ENCODE measurements around the gene MIA3. TPM values are rescaled to one million over a fixed set of nuclear protein-coding genes. Genes with fewer than 3 reads are reported as not detected.
A peak's percentile ranks its signal among the peaks of the same experiment; 100 is the strongest.

The MIA3 gene
- total RNA-seq, 1 donor from 2014 or later, result 48.5 TPM

GRCh38 chr1:222712253-222713090 is 94.6 kb downstream of the MIA3 start, which contains the start of the genes AIDA and BROX:
AIDA (minus strand) TSS chr1:222712491; CDS start chr1:222712317, 174 bp downstream.
BROX (plus strand) TSS chr1:222712564; CDS start chr1:222715700, 3,136 bp downstream.
- no peak for TF ChIP-seq CTCF (IDR thresholded peaks at IDR 0.05; ENCODE audit: unreplicated experiment)
- Mint-ChIP-seq H3K4me3 (ENCODE audit: unreplicated experiment) (peak within 1 kb of the TSS; percentile 100), H3K4me1 (ENCODE audit: unreplicated experiment) (peaks cover 23% of the 10 kb centered on the region), H3K27ac (ENCODE audit: unreplicated experiment) (peak within 1 kb of the TSS; percentile 97), H3K36me3 (ENCODE audit: low read depth, unreplicated experiment) (peaks cover 12% of the 10 kb centered on the region), H3K27me3 (ENCODE audit: unreplicated experiment) (peaks cover 17% of the 10 kb centered on the region), H3K9me3 (ENCODE audit: unreplicated experiment) (no peaks in the 10 kb centered on the region)
- peak; percentile 97 for DNase-seq (ENCODE audit: low spot score)

GRCh38 chr1:222713091-222713961 is 95.4 kb downstream of the MIA3 start:
- H3K4me1 Mint-ChIP-seq (ENCODE audit: unreplicated experiment), result peaks cover 23% of the 10 kb centered on the region
- H3K27ac Mint-ChIP-seq (ENCODE audit: unreplicated experiment), result peak overlapping the region; percentile 97
- peak; percentile 87 for DNase-seq (ENCODE audit: low spot score)
- no peak for TF ChIP-seq CTCF (IDR thresholded peaks at IDR 0.05; ENCODE audit: unreplicated experiment)
- peaks cover 8% of the 10 kb centered on the region for H3K36me3 Mint-ChIP-seq (ENCODE audit: low read depth, unreplicated experiment)
- no peaks in the 10 kb centered on the region for H3K9me3 Mint-ChIP-seq (ENCODE audit: unreplicated experiment)
- peaks cover 17% of the 10 kb centered on the region for H3K27me3 Mint-ChIP-seq (ENCODE audit: unreplicated experiment)
- peak overlapping the region; percentile 100 for H3K4me3 Mint-ChIP-seq (ENCODE audit: unreplicated experiment)

GRCh38 chr1:222716393-222716792 is 98.5 kb downstream of the MIA3 start:
- no peak for DNase-seq (ENCODE audit: low spot score)
- H3K4me1 Mint-ChIP-seq (ENCODE audit: unreplicated experiment), result peaks cover 13% of the 10 kb centered on the region
- no peaks in the 10 kb centered on the region for H3K9me3 Mint-ChIP-seq (ENCODE audit: unreplicated experiment)
- no peak overlapping the region for H3K4me3 Mint-ChIP-seq (ENCODE audit: unreplicated experiment)
- peaks cover 11% of the 10 kb centered on the region for H3K36me3 Mint-ChIP-seq (ENCODE audit: low read depth, unreplicated experiment)
- no peak overlapping the region for H3K27ac Mint-ChIP-seq (ENCODE audit: unreplicated experiment)
- TF ChIP-seq CTCF (IDR thresholded peaks at IDR 0.05; ENCODE audit: unreplicated experiment), result no peak
- peaks cover 15% of the 10 kb centered on the region for H3K27me3 Mint-ChIP-seq (ENCODE audit: unreplicated experiment)

Other genes starting within 250 kb of the MIA3 start
- gene HHIPL2, start 70.0 kb upstream of the MIA3 start, total RNA-seq (ENCODE audit: unreplicated experiment), result 0.62 TPM
- 6.6 TPM for gene TAF1A, start 28.2 kb upstream of the MIA3 start, total RNA-seq (ENCODE audit: unreplicated experiment)
- gene AIDA, start 94.4 kb downstream of the MIA3 start, total RNA-seq (ENCODE audit: unreplicated experiment), result 93.4 TPM
- 38.4 TPM for gene BROX, start 94.5 kb downstream of the MIA3 start, total RNA-seq (ENCODE audit: unreplicated experiment)
- not detected for gene FAM177B, start 119.1 kb downstream of the MIA3 start, total RNA-seq (ENCODE audit: unreplicated experiment)
- gene DISP1, start 196.9 kb downstream of the MIA3 start, total RNA-seq (ENCODE audit: unreplicated experiment), result 27.2 TPM

Measured in endothelial cell (in vitro differentiated cells).